C4-2B (cell line): ENCODE results near the gene SARDH.

Experiments used
- H3K27ac ChIP-seq: fragments of 450-650 bp; 2 replicates; pipeline ENCODE4 v1.5.1; 2017
- ZFX ChIP-seq: fragments of 450-650 bp; IDR thresholded peaks from 2 replicates; pipeline ENCODE4 v1.6.1; 2017
- TF ChIP-seq, protein P1 (sequence below): fragments of 450-650 bp; conservative IDR thresholded peaks from 2 replicates; pipeline ENCODE4 v1.5.1; 2017; ENCODE audit warnings: mild to moderate bottlenecking

Gene SARDH, protein sequence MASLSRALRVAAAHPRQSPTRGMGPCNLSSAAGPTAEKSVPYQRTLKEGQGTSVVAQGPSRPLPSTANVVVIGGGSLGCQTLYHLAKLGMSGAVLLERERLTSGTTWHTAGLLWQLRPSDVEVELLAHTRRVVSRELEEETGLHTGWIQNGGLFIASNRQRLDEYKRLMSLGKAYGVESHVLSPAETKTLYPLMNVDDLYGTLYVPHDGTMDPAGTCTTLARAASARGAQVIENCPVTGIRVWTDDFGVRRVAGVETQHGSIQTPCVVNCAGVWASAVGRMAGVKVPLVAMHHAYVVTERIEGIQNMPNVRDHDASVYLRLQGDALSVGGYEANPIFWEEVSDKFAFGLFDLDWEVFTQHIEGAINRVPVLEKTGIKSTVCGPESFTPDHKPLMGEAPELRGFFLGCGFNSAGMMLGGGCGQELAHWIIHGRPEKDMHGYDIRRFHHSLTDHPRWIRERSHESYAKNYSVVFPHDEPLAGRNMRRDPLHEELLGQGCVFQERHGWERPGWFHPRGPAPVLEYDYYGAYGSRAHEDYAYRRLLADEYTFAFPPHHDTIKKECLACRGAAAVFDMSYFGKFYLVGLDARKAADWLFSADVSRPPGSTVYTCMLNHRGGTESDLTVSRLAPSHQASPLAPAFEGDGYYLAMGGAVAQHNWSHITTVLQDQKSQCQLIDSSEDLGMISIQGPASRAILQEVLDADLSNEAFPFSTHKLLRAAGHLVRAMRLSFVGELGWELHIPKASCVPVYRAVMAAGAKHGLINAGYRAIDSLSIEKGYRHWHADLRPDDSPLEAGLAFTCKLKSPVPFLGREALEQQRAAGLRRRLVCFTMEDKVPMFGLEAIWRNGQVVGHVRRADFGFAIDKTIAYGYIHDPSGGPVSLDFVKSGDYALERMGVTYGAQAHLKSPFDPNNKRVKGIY

DNA sequence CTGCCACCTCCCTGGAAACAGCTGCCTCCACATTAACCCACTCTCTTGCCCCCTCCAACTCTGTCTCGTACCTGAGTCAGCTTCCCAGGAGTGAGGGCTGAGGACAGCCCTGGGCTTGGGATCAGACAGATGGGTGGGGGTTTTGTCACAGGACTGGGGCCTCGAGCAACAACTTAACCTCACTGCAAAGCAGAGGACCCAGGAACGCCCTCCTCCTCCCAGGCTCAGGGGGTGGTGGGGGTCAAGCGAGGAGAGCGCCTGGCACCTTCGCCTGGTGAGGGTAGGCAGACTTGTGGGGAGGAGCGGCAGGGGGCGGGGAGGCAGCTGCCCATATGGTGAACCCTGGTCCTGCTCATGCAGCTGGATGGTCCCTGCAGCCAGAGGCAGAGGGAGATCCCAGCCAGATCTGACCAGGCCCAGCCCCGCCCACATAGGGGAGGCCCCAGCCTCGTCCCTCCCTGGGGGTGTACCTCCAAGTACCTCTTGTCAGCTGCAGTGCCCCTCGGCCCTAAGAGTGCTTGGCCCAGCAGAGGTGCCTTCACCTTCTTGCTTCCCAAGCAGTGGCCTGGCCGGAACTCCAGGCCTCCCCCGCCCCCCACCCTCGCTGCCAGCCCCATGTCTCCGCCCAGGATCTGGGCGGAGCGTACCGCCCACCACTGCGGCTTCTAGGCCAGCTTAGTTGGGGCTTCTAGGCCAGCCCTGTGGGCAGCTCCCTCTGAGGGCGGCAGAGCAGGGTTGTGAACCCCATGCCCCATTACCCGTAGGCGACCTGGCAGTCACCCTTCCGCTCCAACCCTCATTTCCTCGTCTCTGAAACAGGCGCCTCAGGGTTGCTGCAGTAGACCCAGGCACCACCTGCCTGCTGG lies at the start of gene SARDH:
Gene SARDH, minus strand, starts transcription at position 579 of the 866 bp plus-strand sequence. CDS start 4,179 bp downstream, outside the sequence.
- no peak within 1 kb of the TSS for H3K27ac ChIP-seq
- TF ChIP-seq, protein P1, sequence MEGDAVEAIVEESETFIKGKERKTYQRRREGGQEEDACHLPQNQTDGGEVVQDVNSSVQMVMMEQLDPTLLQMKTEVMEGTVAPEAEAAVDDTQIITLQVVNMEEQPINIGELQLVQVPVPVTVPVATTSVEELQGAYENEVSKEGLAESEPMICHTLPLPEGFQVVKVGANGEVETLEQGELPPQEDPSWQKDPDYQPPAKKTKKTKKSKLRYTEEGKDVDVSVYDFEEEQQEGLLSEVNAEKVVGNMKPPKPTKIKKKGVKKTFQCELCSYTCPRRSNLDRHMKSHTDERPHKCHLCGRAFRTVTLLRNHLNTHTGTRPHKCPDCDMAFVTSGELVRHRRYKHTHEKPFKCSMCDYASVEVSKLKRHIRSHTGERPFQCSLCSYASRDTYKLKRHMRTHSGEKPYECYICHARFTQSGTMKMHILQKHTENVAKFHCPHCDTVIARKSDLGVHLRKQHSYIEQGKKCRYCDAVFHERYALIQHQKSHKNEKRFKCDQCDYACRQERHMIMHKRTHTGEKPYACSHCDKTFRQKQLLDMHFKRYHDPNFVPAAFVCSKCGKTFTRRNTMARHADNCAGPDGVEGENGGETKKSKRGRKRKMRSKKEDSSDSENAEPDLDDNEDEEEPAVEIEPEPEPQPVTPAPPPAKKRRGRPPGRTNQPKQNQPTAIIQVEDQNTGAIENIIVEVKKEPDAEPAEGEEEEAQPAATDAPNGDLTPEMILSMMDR = no peak
- TF ChIP-seq ZFX = no peak

DNA sequence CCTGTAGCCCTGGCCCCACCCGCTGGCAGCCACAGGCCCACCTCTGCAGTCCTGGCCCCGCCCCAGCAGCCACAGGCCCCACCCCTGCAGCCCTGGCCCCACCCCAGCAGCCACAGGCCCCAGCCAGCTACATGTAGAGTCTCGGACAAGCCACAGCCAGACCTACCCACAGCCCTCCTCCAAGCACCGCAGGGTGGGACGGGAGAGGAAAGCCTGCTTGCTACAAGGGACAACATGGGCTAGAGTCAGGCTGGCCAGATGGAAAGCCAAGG lies 49.5 kb upstream of the SARDH start:
- H3K27ac ChIP-seq = no peak overlapping the region
- no peak for TF ChIP-seq ZFX
- TF ChIP-seq, protein P1 = no peak

DNA sequence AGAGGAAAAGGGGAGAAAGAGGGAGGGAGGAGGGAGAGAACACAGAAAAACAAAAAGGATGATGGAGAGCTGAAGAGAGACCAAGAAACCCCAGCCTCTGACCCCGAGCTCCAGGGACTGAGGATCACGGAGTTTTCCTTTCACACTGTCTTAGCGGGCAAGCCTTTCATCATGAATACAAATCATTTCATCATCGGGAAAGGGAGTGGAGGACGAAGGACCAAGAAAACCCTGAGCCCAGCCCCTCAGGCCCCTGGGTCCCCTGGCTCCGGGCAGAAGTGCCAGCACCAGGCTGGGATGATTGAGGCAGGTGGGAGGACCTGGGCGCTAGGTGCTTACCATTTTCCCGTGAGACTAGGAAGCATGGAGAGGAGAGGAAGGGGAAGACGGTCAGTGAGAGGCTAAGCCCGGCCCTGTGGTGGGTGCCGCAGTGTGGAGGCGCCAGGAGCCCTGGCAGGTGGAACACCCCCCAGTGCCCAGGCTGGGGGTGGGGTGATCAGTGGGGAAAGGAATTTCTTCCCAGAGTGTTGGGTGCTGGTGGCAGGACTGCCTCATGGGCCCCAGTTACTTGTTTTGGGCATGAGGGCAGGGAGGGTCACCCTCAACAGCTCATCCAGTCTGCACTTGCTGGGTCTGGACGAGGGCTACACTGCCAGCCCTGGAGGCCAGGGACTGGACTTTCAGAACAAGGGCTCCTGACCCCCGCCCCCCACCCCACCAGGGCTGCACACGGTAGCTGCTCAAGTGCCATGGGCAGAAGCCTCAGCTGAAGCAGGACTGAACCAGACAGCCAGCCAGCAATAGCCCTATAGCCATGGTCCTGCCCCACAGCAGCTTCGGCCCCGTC lies 49.0 kb upstream of the SARDH start:
- no peak for TF ChIP-seq ZFX
- TF ChIP-seq, protein P1 = no peak
- no peak overlapping the region for H3K27ac ChIP-seq

DNA sequence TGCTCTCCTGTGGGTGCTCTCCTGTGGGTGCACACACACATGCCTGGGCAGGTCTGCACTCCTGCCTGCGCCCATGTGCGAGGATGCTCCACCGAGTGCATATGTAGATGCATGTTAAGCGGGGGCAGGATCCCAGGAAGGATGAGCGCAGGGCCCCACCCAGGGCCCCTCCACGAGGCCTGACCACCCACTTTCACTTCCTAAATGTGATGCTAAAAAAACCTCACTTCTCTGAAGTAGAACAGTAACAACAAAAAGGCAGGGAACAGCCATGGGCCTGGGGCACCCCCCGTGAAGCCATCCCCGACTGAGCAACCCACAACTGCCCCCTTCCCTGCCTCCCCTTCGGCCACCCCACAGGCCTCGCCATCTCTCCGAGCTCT lies 48.2 kb upstream of the SARDH start:
- no peak overlapping the region for H3K27ac ChIP-seq
- TF ChIP-seq ZFX = no peak
- TF ChIP-seq, protein P1 = no peak

DNA sequence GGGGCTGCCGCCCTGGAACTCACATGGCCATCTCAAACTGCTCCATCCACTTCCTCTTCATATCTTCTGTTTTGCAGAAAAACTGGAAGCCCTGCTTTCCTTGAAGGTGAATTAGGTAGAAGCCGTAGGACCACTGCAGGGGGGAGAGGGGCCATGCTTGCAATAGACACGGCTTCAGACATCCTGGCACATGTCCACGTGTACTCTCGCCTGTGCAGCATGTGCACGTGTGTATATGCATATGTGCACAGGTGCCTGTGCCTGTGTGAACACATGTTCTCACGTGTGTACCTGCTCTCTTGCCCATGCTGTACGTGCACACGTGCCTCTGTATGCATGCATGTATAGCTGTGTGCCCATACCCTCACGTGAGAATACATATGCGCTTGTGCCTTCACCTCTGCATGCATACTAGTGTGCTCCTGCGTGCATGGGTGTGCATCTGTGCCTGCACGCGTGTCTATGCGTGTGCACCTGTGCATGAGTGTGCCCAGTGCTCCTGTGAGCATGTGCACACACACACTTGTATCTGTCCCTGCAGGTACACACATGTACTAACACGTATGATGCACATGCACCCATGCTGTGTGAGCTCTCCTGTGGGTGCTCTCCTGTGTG lies 47.7 kb upstream of the SARDH start:
- TF ChIP-seq, protein P1 = no peak
- no peak for TF ChIP-seq ZFX
- H3K27ac ChIP-seq = no peak overlapping the region
